ENCODE results near the gene LRRC42. TPM values are rescaled to one million over a fixed set of nuclear protein-coding genes. Genes with fewer than 3 reads are reported as not detected.

The LRRC42 gene
- total RNA-seq, 4 donors from 2014 or later = 18.7 to 24.3 (median 23.3) TPM

- TF ChIP-seq CTCF (IDR thresholded peaks at IDR 0.05) (no peak), POLR2A (IDR thresholded peaks at IDR 0.05) (no peak)
- H3K4me1 ChIP-seq = no peaks in the 10 kb centered on the region
- no peak for DNase-seq
- H3K9me3 ChIP-seq = peaks cover 0 to 16% (median 0%) of the 10 kb centered on the region in 3 donors
- H3K27ac ChIP-seq = no peak overlapping the region
- H3K36me3 ChIP-seq = peaks cover 0 to 72% (median 5%) of the 10 kb centered on the region in 3 donors
- WGBS, 2 donors = 85 to 91% methylated on average over 3 of the region's 3 CpGs
- H3K27me3 ChIP-seq = no peaks in the 10 kb centered on the region
- intact Hi-C loops (cut with DNase I) = no loop called here
- H3K4me3 ChIP-seq = no peak overlapping the region
Observed at GRCh38 chr1:53930932-53931331, 15.2 kb upstream of the LRRC42 start.

GRCh38 chr1:53931523-53931922, 14.6 kb upstream of the LRRC42 start:
- H3K27me3 ChIP-seq = no peaks in the 10 kb centered on the region
- H3K9me3 ChIP-seq = peaks cover 0 to 16% (median 0%) of the 10 kb centered on the region in 3 donors
- H3K36me3 ChIP-seq = peaks cover 0 to 72% (median 5%) of the 10 kb centered on the region in 3 donors
- no peak overlapping the region for H3K4me3 ChIP-seq
- no peaks in the 10 kb centered on the region for H3K4me1 ChIP-seq
- DNase-seq = no peak
- intact Hi-C loops (cut with DNase I) = no loop called here
- TF ChIP-seq POLR2A (IDR thresholded peaks at IDR 0.05) (no peak), CTCF (IDR thresholded peaks at IDR 0.05) (no peak)
- WGBS, 2 donors = 94 to 100% methylated on average over 2 of the region's 2 CpGs
- H3K27ac ChIP-seq = no peak overlapping the region

GRCh38 chr1:53934170-53934765, 11.9 kb upstream of the LRRC42 start:
- DNase-seq = no peak
- 100% methylated on average over 1 of the region's 1 CpG for WGBS, 2 donors
- Histone ChIP-seq H3K27ac (no peak overlapping the region), H3K36me3 (peaks cover 0 to 66% (median 3%) of the 10 kb centered on the region in 3 donors), H3K9me3 (peaks cover 0 to 16% (median 0%) of the 10 kb centered on the region in 3 donors), H3K4me3 (no peak overlapping the region), H3K27me3 (no peaks in the 10 kb centered on the region), H3K4me1 (no peaks in the 10 kb centered on the region)
- no peak for TF ChIP-seq POLR2A (IDR thresholded peaks at IDR 0.05)
- no peak for TF ChIP-seq CTCF (IDR thresholded peaks at IDR 0.05)
- intact Hi-C loops (cut with DNase I) = no loop called here

GRCh38 chr1:53936430-53936829, 9.7 kb upstream of the LRRC42 start:
- peaks cover 0 to 63% (median 3%) of the 10 kb centered on the region in 3 donors for H3K36me3 ChIP-seq
- H3K4me1 ChIP-seq = peaks cover 0 to 5% (median 0%) of the 10 kb centered on the region in 3 donors
- no peak overlapping the region for H3K4me3 ChIP-seq
- no peaks in the 10 kb centered on the region for H3K27me3 ChIP-seq
- WGBS, 2 donors = 89 to 96% methylated on average over 1 of the region's 1 CpG
- TF ChIP-seq POLR2A (IDR thresholded peaks at IDR 0.05) (no peak), CTCF (IDR thresholded peaks at IDR 0.05) (no peak)
- intact Hi-C loops (cut with DNase I) = loop anchor here (5.0 kb wide), 1 partner anchor 39 kb away; no protein-coding TSS in a partner anchor
- DNase-seq = no peak
- H3K9me3 ChIP-seq = peaks cover 0 to 16% (median 0%) of the 10 kb centered on the region in 3 donors
- H3K27ac ChIP-seq = no peak overlapping the region

- Histone ChIP-seq H3K9me3 (peaks cover 0 to 13% (median 0%) of the 10 kb centered on the region in 3 donors), H3K36me3 (peaks cover 0 to 60% (median 3%) of the 10 kb centered on the region in 3 donors), H3K4me1 (peaks cover 0 to 5% (median 0%) of the 10 kb centered on the region in 3 donors), H3K4me3 (no peak overlapping the region), H3K27me3 (no peaks in the 10 kb centered on the region), H3K27ac (no peak overlapping the region)
- intact Hi-C loops (cut with DNase I) = loop anchor here (5.0 kb wide), 1 partner anchor 41 kb away; no protein-coding TSS in a partner anchor
- no peak for DNase-seq
- 91 to 92% methylated on average over 4 of the region's 4 CpGs for WGBS, 2 donors
- TF ChIP-seq POLR2A (IDR thresholded peaks at IDR 0.05) (no peak), CTCF (IDR thresholded peaks at IDR 0.05) (no peak)
Observed at GRCh38 chr1:53938136-53938830, 7.9 kb upstream of the LRRC42 start.

All from esophagus squamous epithelium (tissue), 5 donors.